Renal pelvis (tissue), 4 donors: ENCODE results near the gene HSF4. TPM values are rescaled to one million over a fixed set of nuclear protein-coding genes. Genes with fewer than 3 reads are reported as not detected.

ENCODE experiments used
- DNase-seq: peaks from one replicate; pipeline ENCODE4 v3.0.0-alpha.2; 2013
- polyA plus RNA-seq, 3 donors: library from polyadenylated mRNA; unstranded; fragments of 120-200 nt; gene quantifications; one replicate each; pipeline ENCODE4 v1.2.1, GENCODE V29; 2013; ENCODE audit not compliant: insufficient read length in 3 of 3

Gene HSF4
- polyA plus RNA-seq, 3 donors = 1.2 to 3.1 (median 2.9) TPM

DNA sequence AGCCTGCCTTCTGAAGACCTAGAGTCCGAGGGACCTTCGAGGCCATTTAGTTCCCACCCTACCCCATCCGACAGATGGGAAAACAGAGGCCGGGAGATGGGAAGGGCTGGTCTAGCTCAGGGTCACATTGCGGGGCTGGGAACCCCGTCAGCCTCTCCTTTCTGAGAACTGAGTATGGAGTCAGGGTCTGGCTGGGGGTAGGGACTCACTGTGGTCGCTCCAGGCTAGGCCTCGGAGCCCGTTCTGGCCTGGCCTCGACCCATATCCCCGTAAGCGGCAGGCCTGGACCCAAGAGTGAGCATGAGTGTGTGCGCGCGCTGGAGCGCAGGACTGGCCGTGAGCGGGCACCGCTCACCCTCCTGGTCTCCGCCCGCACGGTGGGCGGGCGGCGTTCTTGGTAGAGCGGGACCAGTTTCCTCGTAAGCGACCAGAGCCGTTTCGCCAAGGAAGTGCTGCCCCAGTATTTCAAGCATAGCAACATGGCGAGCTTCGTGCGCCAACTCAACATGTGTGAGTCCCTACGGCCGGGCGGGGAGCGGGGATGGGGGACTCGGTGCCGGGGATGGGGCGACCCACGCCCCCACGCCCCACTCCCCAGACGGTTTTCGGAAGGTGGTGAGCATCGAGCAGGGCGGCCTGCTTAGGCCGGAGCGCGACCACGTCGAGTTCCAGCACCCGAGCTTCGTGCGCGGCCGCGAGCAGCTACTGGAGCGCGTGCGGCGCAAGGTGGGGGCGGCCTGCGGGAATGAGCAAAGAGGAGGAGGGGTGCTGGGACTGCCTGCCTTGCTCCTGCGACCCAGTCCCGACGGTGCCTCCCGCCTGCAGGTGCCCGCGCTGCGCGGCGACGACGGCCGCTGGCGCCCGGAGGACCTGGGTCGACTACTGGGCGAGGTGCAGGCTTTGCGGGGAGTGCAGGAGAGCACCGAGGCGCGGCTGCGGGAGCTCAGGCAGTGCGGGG, 855 bp downstream of the HSF4 start:
- no peak for DNase-seq

DNA sequence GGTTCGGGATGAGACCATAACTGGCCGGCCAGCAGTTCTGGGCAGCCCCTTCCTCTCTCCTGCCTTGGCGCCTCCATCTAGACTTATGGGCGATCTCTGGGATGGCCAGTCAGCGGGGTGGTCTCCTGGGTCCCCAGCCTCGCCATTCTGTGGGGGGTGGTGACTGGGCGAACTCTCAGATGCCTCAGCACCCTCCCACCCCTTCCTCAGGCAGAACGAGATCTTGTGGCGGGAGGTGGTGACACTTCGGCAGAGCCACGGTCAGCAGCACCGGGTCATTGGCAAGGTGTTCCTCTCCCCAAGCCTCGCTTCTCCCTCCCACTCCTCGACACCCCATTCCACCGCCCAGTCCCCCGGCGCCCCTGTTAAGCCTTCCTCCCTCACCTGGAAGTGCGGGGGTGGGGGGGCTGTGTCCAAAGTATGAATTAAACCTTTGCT, 1.6 kb downstream of the HSF4 start:
- no peak for DNase-seq

DNA sequence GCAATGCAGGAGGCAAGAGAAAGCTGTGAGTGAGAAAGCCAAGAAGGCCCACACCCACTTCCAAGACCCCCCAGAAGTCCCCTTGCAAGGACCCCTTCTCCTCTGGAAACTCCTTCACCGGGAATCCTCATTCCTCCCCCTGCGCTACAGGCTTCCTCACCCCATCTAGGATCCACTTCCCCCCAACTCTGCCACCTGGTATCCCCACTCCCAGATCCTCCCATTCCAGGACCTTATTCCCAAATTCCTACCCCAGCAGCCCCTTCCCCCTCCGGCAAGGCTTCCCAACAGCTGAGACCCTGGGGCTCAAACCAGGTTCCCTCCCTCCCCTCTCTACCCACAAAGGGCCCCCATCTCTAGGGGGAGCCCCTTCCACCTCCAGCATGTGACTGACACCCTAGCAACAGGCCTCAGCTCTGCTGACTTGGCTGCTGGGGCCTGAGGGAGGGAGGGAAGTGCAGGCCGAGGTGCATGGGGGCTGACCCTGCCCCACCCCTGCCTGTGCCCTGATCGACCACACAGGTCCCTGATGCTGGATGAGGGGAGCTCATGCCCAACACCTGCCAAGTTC, 2.1 kb downstream of the HSF4 start:
- DNase-seq = no peak

DNA sequence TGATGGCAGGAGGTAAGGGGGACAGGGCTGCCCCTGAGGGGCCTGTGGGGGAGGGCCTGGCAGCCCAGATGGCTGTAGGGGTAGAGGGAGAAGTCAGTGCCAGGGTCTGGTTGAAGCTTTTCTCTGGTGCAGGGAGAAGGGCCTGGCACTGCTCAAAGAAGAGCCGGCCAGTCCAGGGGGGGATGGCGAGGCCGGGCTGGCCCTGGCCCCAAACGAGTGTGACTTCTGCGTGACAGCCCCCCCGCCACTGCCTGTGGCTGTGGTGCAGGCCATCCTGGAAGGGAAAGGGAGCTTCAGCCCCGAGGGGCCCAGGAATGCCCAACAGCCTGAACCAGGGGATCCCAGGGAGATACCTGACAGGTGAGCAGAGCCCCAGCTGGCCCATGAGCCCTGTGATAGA, 3.0 kb downstream of the HSF4 start:
- no peak for DNase-seq

DNA sequence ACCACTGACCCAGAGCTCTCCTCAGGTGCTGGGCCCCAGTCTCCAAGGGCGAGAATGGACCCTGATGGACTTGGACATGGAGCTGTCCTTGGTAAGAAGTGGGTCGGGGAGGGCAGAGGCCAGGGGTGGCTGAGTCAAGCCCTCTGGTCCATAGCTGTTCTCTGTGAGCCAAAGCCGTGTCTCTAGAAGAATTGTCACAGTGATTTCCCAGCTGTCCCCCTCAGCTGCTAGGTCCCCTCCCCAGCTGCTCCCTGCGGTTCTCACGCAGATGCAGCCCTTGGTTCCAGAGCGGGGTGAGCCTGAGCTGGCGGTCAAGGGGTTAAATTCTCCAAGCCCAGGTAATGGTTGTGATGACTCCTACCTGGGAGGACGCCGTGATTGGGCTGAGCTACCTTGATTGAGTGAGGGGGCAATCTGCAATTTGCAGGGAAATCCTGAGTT, 4.5 kb downstream of the HSF4 start:
- no peak for DNase-seq

DNA sequence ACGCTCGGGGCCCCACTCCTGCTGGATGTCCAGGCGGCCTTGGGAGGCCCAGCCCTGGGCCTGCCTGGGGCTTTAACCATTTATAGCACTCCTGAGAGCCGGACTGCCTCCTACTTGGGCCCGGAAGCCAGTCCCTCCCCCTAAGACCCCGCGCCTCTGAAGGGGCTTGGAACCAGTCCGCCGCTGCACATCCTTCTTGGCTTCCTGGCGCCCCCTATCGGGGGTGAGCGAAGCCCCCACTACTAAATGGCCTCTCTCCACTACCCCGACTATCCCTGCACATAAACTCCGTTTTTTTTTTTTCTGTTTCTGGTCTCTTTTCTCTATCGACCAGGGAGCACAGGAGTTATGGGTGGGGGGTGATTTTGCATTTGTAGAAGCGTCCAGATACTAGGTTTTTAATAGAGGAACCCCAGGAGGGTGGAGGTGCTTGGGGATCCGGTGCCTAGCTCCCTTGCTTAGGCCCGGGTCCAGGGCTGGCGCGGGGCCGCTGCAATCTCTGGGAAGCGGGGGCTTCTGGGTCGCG, 5.2 kb downstream of the HSF4 start:
- DNase-seq = no peak

DNA sequence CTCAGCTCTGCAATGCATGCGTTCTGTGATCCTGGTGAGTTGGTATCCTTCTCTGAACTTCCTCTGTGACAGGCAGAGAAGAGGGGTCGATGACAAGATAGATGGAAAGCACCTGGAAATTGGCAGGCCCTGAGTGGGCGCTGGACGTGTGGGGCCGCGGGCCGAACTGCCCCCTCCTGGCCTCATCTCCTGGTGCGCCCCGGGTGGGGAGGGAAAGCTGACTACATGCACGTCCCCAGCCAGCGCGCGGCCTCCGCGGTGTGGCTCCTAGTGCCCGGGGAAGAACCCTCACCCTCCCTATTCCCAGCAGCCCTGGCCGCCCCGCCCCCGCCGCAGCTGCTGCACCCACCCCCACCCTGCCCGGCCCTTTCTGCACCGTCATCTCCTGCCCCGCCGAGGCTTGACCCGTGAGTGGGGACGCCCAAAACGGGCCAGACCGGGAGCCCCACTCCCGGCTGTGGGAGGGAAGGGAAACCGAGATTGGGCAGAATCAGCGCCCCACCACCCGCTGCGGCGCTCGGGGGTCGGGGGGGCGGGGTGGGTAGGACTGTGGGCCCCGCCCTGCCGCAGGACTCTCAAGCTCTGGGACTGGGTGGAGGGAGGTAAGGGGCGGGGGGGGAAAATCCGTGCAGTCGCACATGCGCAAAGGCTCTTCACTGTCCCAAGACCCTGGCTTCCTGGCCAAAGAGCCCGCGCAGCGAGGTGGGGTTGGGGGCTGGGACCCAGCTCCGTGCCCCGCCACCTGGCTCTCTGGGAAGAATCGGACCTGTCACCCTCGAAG, 5.8 kb downstream of the HSF4 start, which contains the start of gene NOL3:
TSS of gene NOL3 (plus strand) at position 371 of the 781 bp plus-strand sequence.
- DNase-seq = no peak

DNA sequence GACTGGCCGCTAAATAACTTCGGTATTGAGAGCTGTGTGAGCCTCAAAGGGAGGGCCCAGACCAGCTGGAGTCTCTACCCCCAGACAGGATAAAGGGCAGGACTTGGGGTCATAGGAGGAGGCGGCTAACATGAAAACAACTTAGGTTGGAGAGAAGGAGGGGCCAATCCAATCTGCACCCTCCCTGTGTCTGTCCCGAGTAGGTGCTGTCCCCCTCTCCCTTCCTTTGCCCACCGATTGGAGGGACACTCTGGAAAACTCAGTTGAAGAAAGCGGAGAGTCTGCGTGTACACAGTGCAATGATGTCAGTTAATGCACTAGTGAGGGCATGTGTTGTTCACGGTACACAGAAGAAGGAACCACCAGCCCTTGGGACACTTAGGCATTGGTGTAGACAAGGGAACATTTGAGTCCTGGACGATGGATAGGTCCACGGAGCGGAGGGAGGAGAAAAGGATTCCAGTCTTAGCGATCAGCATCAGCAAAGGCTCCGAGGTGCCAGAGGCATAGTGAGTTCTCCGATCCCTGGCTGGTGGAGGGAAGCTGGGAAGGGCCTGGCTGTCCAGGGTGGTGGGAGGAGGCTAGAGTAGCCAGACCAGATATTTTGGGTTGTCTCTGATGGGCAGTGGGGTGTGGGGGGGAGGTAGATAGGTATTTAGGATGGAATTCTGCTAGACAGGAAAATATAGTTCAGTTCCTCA, 6.6 kb downstream of the HSF4 start:
- DNase-seq = no peak

DNA sequence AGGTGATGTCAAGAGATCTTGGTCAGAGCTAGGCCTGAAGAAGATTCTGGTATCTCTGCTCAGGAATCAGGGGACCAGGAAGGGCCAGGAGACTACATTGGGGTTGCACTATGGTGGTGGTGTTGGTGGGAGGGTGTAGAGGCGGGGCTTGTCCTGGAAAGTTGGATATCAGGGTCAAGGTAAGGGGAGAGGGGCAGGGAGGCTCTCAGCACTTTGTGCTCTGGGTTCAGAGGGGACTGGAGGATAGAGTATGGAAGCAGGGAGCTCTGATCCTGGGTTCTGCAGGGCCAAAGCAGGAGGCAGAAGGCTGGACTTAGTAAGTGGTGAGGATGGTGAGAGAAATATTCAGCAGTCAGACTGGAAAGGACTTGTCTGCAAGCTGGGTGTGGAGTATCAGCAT, 8.8 kb downstream of the HSF4 start:
- no peak for DNase-seq

DNA sequence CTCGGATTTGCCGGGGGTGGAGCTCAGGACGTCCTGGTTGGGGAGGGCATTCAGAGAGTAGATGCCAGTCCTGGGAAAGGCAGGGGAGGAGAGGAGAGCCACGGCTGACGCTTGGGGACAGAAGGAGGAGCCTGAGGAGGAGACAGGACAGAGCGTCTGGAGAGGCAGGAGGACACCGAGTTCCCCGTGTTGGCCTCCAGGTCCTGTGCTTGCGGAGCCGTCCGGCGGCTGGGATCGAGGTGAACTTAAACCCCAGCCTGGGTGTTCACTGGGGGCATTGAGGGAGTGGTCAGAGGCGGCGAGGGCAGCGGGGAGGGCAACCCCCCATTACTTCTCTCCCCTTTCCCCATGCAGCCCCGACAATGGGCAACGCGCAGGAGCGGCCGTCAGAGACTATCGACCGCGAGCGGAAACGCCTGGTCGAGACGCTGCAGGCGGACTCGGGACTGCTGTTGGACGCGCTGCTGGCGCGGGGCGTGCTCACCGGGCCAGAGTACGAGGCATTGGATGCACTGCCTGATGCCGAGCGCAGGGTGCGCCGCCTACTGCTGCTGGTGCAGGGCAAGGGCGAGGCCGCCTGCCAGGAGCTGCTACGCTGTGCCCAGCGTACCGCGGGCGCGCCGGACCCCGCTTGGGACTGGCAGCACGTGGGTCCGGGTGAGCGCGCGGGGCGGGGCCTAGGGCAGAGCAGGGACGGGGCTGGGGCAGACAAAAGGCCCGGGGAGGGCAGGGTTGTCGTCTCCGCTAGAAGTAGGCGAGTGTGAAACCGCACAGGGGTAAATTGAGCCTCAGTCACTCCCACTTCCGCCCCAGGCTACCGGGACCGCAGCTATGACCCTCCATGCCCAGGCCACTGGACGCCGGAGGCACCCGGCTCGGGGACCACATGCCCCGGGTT, 9.5 kb downstream of the HSF4 start:
- no peak for DNase-seq

DNA sequence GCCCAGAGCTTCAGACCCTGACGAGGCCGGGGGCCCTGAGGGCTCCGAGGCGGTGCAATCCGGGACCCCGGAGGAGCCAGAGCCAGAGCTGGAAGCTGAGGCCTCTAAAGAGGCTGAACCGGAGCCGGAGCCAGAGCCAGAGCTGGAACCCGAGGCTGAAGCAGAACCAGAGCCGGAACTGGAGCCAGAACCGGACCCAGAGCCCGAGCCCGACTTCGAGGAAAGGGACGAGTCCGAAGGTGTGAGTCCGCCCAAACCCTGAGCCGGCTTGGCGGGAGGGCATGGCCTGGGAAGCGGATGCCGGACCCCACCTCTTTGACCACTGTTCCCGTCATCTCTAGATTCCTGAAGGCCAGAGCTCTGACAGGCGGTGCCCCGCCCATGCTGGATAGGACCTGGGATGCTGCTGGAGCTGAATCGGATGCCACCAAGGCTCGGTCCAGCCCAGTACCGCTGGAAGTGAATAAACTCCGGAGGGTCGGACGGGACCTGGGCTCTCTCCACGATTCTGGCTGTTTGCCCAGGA, 10.2 kb downstream of the HSF4 start:
- no peak for DNase-seq

DNA sequence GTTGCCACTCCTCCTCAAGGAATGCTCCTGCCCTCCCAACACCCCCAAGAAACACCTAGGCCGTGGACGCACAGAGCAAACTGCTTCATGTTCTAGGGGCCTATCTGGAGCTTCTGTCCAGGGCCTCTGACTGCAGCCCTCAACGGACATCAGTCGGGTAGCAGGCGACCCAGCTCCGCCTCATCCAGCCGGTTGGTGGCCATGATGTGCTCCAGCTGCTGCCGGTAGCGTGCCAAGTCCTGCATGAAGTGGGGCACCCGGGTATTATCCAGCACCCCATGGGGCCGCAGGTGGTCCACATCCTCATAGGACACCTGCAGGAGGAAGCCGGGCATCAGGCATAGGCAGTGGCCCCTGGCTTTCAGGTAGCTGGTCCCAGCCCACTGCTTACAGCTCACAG, 12.1 kb downstream of the HSF4 start:
- DNase-seq = no peak

DNA sequence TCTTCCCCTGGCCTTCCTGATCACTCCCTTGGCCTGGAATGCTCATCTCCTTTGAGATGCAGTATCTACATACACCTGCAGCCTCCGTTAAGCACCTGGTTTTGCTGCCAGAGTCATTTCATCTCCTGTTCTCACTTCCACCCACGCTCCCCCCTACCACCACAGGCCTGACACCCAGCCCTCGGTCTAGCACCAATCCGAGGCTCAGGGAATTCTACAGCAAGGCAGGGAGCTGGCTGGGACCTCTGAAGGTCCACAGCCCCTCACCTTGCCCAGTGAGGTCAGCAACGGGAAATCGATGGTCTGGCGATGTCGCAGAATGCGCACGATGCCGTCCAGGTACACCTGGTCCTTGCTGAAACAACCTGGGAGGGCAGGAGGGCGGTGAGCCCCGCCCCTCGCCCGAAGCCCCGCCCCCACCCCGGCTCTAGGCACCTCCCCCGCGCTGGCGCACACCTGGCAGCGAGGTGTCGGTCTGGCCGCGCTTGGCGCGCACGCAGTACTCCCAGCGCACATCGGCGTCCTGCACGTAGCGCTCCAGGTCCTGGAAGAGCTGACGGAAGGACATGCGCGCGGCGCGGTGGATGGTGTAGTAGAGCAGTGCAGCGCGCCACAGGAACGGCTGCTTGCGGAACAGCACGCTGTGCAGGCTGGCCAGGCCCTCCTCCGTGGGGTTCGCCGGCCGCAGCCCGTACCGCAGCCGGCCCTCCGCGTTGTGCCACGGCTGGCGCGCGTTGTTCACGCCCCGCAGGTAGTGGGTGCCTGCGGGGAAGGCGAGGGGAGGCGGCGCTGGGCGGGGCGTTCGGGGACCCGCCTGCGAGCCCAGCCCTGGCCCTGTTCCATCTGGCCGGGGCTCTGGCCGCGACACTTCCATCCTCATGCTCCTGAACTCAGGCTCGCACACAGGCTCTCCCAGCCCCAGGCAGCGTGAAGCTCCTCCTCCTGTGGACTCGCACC, 13.5 kb downstream of the HSF4 start:
- DNase-seq = no peak

DNA sequence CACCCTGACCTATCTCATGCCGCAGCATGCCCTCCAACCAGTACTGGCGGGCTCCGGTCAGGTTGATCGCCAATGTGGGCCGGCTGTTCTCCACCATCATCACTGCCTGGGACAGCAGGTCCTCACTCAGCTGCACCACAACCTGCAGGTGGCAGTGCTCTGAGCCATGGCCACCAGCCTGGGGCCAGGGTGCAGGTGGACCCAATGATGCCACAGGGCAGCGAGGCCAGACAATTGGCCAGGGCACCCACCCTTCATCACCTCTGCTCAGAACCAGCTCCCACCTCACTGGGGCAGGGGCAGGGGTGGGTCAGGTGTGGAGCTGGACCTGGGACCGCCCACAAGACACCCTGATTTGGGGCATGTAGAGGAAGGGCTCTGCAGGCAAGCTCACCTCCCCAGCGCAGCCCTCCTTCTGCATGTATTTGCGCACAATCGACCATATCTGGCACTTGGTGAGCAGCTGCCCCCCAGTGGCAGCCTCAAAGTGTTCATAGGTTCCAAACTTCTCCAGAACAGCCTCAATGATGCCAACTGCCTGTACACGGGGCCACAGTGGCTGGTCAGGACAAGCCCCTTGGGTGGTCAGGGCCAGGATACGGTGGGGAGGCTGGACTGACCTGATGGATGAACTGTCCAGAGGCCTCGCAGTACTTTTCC, 15.0 kb downstream of the HSF4 start:
- DNase-seq = no peak

DNA sequence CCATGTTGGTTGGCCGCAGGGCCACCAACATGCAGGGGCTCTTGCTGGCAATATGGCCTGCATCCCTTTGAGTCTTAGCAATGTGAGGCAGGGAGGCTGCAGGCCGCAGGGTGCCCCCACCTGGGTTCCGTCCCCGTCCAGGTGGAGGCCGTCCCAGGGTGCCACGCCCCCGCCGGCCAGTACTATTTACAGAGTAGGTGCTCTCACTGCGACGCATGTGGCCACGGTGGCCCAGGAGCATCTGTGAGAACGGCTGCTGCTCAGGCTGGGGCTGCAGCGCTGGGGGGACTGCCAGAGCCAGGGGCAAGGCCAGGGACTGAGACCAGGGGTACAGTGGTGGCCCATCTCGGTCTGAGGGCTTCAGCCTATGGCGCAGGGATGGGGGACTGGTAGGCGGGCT, 15.6 kb downstream of the HSF4 start:
- no peak for DNase-seq

DNA sequence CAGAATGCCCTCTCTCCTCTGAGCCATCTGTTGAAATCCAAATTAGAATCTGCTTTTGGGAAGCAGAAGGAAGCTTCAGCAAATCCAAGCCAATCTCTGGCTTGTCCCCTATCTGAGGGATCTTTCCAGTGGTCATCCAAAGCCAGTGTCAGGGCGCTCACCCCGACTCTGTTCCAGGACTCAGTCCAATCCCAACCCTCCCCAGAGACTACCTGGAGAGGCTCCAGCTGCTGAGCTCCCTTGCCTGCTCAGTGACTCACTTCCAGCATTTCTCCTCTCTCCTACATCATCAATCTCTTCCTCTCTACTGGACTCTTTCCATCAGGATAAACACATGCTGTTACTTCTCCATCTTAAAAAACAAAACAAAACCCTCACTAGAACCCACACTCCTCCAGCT, 16.8 kb downstream of the HSF4 start:
- DNase-seq = no peak

DNA sequence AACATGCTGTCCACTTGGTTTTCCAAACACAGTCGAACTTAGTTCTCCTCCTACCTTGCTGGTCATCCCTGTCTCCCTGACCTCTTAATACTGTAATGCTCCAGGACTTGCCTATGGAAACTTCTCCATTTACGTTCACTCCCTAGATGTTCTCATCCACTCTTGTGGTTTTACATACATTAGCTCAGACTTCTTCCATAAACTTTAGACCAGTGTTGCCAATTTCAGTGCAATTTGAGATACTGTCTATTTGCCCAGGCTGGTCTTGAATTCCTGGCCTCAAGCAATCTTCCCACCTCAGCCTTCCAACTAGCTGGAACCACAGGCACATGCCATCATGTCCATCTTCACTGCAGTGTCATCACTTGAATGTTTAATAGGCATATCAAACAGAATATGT, 17.7 kb downstream of the HSF4 start:
- no peak for DNase-seq

DNA sequence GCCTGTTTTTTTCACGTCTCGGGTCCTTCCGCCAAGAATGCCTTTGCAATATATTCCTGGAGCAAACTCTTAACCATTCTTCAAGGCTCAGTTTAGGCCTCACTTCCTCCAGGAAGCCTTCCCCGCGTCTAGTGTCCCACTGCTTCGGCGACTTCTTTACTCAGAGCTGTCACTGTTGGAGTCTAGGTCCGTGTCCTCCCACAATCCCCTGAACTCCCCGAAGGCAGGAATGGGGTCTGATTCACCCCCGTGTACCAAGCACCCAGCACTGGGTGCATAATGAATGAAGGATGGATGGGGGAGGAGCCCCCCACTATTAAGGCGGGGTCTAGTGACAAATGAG, 18.7 kb downstream of the HSF4 start:
- no peak for DNase-seq
